Mucosa of rectum (tissue), 2 donors: Measurements from ENCODE around the gene EMC9.

Experiments used
- H3K27ac ChIP-seq, 2 donors: one replicate each; pipeline ENCODE4 v1.7.0; 2013; ENCODE audit warnings: inconsistent platforms in 2 of 2, low read depth in 2 of 2, low read length in 2 of 2
- H3K27me3 ChIP-seq, 2 donors: one replicate each; pipeline ENCODE4 v1.7.0; 2013; ENCODE audit warnings: low read length in 2 of 2; ENCODE audit not compliant: control insufficient read depth in 2 of 2, insufficient read depth in 2 of 2
- H3K36me3 ChIP-seq, 2 donors: one replicate each; pipeline ENCODE4 v1.7.0; 2013; ENCODE audit warnings: low read length in 2 of 2; ENCODE audit not compliant: control insufficient read depth in 2 of 2, insufficient read depth in 2 of 2
- H3K4me1 ChIP-seq, 2 donors: one replicate each; pipeline ENCODE4 v1.7.0; 2013; ENCODE audit warnings: low read length in 2 of 2, mild to moderate bottlenecking in 1 of 2; ENCODE audit not compliant: control insufficient read depth in 2 of 2, insufficient read depth in 2 of 2
- H3K4me3 ChIP-seq, 2 donors: one replicate each; pipeline ENCODE4 v1.7.0; 2013; ENCODE audit warnings: low read length in 2 of 2
- H3K9ac ChIP-seq, 2 donors: one replicate each; pipeline ENCODE4 v1.7.0; 2013; ENCODE audit warnings: low read length in 2 of 2, low read depth in 1 of 2, mild to moderate bottlenecking in 1 of 2
- H3K9me3 ChIP-seq, 2 donors: one replicate each; pipeline ENCODE4 v1.7.0; 2013; ENCODE audit warnings: low read length in 2 of 2; ENCODE audit not compliant: control insufficient read depth in 2 of 2
- donor health status: healthy.
- donor health status: Normal muscosa, but diverticular disease.

Gene EMC9

DNA sequence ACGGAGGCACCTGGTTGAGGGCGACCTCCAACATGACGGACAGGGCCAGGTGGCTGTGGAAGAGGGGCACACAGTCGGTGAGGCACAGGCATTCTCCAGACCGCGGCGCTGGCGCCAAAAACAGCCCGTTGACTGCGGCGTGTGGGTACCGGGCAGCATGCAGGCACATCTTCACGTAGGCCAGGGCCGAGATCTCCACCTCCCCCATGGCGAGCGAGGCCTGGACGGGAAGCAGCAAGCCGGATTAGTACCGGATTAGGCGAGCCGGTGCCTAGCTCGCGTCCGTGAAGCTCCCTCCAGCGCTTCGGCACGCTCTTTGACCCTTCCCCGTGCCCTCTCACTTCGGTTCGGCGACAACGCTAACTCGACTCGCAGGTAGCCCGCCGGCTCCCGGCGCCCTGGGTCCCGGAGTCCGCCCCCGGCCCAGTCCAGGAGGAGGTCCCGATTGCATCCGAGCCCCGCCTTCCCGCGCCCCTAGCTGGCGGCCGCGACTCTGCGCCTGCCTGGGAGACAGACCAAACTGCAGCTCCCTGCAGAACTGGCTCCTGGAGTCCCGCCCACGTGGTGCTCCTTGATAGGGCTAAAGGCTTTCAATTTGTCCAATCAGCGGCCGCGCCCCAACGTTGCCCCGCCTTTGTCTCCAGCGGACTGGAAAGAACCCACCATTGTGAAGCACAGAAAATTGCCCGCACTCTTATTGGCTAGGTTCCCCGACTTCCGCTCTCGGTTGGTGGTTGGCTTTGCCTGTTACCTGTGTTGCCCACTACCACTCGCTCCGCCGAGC, at the start of gene EMC9:
Gene EMC9, minus strand, starts transcription at position 495 of the 784 bp plus-strand sequence. Its CDS starts 287 bp downstream, at position 208.
- H3K36me3 ChIP-seq, result peaks cover 36 to 42% of the 10 kb centered on the region in 2 donors
- H3K27ac ChIP-seq, result peak within 1 kb of the TSS; percentile 95 to 96
- H3K9ac ChIP-seq, result peak within 1 kb of the TSS; percentile 81 to 96
- peak within 1 kb of the TSS; percentile 79 to 93 for H3K4me3 ChIP-seq
- H3K27me3 ChIP-seq, result no peaks in the 10 kb centered on the region
- H3K4me1 ChIP-seq, result peaks cover 40 to 42% of the 10 kb centered on the region in 2 donors
- H3K9me3 ChIP-seq, result no peaks in the 10 kb centered on the region

DNA sequence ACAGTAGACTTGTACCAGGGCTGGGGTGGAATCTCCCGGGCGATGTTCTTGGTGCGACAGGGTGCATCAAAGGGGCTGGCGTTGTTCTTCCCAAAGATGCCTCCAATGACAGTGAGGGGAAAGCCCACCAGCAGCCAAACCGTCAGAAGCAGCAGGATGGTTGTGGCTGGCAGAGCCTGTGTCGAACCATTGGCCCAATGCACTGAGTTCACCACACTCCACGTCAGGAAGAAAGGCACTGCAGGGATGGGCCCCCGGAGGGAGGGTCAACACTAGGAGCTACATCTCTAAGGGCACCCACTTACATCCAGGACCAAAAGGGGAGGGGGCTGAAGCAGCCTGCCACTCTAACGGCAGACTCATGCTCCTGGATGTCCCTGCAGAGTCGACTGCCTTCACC, 49.0 kb upstream of the EMC9 start:
- H3K4me3 ChIP-seq, result no peak overlapping the region
- H3K9ac ChIP-seq, result no peak overlapping the region
- H3K4me1 ChIP-seq, result peaks cover 19 to 20% of the 10 kb centered on the region in 2 donors
- peaks cover 25 to 37% of the 10 kb centered on the region in 2 donors for H3K36me3 ChIP-seq
- no peaks in the 10 kb centered on the region for H3K9me3 ChIP-seq
- H3K27me3 ChIP-seq, result no peaks in the 10 kb centered on the region
- no peak overlapping the region for H3K27ac ChIP-seq

GRCh38 chr14:24189460-24189859, 48.1 kb upstream of the EMC9 start:
- peaks cover 14% of the 10 kb centered on the region in 2 donors for H3K4me1 ChIP-seq
- no peak overlapping the region for H3K9ac ChIP-seq
- H3K27me3 ChIP-seq, result no peaks in the 10 kb centered on the region
- peaks cover 28 to 47% of the 10 kb centered on the region in 2 donors for H3K36me3 ChIP-seq
- no peaks in the 10 kb centered on the region for H3K9me3 ChIP-seq
- no peak overlapping the region for H3K4me3 ChIP-seq
- H3K27ac ChIP-seq, result no peak overlapping the region

GRCh38 chr14:24189059-24189375, 47.6 kb upstream of the EMC9 start:
- H3K27ac ChIP-seq, result no peak overlapping the region
- H3K36me3 ChIP-seq, result peaks cover 32 to 51% of the 10 kb centered on the region in 2 donors
- H3K9ac ChIP-seq, result no peak overlapping the region
- H3K4me1 ChIP-seq, result peaks cover 10% of the 10 kb centered on the region in 2 donors
- H3K27me3 ChIP-seq, result no peaks in the 10 kb centered on the region
- peak overlapping the region in 1 of 2 donors; percentile 76 for H3K4me3 ChIP-seq
- H3K9me3 ChIP-seq, result no peaks in the 10 kb centered on the region

DNA sequence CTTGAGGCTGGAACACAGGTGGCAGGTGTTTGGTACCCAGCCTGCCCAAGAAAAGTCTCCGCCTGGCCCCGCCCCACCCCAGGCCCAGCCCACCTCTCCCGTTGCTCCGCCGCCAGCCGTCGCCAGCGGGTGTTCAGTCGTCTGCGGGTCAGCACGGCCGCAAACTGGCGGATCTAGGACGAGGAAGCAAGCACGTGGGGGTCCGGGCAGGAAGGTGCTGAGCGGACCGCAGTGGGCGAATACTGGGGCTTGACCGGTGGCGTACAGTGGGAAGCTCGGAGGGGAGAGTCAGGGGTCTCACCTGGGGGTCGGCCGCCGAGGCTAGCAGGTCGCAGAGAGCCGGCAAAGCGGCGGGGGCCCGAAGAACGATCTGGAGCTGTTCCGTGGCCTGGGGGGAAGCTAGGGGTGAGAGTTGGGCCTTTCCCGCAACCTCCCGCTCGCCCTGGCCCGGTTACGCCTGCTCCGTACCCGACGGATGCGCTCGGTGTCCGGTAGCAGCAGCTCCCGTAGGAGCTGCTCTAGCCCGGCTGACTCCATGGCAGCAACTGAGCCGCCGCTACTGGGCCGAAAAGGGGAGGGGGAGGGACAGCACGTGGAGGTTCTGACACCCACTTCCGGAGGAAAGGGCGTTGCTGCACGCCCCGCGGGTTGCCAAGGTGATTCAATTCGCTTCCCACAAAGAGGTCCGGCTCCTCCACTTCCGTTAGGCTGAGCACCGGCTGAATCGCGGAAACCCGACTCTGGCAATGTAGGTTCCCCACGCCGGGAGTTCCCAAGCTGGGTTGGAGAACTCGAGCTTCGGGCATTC, 47.1 kb upstream of the EMC9 start, which contains the start of gene IPO4:
Gene IPO4, minus strand, starts transcription at position 566 of the 808 bp plus-strand sequence. Its CDS starts 29 bp downstream, at position 537.
- H3K9me3 ChIP-seq, result no peaks in the 10 kb centered on the region
- peaks cover 34 to 55% of the 10 kb centered on the region in 2 donors for H3K36me3 ChIP-seq
- peak within 1 kb of the TSS; percentile 76 to 80 for H3K4me3 ChIP-seq
- peak within 1 kb of the TSS; percentile 44 to 60 for H3K9ac ChIP-seq
- H3K4me1 ChIP-seq, result peaks cover 9% of the 10 kb centered on the region in 2 donors
- H3K27ac ChIP-seq, result peak within 1 kb of the TSS; percentile 68 to 77
- no peaks in the 10 kb centered on the region for H3K27me3 ChIP-seq

DNA sequence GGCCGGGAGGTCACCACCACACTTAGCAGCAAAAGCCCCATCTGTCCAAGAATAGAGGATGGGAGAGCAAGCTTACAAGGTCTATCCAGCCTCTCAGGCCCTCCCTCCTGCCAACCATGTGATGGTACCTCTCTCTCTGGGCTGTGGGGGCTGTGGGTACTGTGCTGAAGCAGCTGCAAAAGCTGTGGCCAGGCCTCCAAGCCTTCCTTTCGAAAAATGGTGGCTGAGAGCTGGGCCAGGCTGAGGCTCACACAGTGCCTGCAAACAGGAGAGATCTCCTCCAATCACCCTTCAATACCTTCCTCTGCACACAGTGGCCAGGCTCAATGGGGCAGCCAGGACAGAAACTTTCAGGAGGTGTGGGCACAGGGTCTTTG, 46.1 kb upstream of the EMC9 start:
- Histone ChIP-seq H3K36me3 (peaks cover 31 to 55% of the 10 kb centered on the region in 2 donors), H3K9ac (no peak overlapping the region), H3K9me3 (no peaks in the 10 kb centered on the region), H3K27ac (no peak overlapping the region), H3K27me3 (no peaks in the 10 kb centered on the region), H3K4me3 (peak overlapping the region in 1 of 2 donors; percentile 76), H3K4me1 (peaks cover 9% of the 10 kb centered on the region in 2 donors)

- no peaks in the 10 kb centered on the region for H3K27me3 ChIP-seq
- H3K4me3 ChIP-seq, result no peak overlapping the region
- no peak overlapping the region for H3K9ac ChIP-seq
- no peaks in the 10 kb centered on the region for H3K9me3 ChIP-seq
- peaks cover 9% of the 10 kb centered on the region in 2 donors for H3K4me1 ChIP-seq
- H3K27ac ChIP-seq, result no peak overlapping the region
- H3K36me3 ChIP-seq, result peaks cover 26 to 55% of the 10 kb centered on the region in 2 donors
Observed at GRCh38 chr14:24186831-24187538, 45.6 kb upstream of the EMC9 start.

- H3K4me3 ChIP-seq, result no peak overlapping the region
- H3K4me1 ChIP-seq, result peaks cover 9% of the 10 kb centered on the region in 2 donors
- H3K9me3 ChIP-seq, result no peaks in the 10 kb centered on the region
- no peaks in the 10 kb centered on the region for H3K27me3 ChIP-seq
- no peak overlapping the region for H3K27ac ChIP-seq
- H3K36me3 ChIP-seq, result peaks cover 33 to 57% of the 10 kb centered on the region in 2 donors
- no peak overlapping the region for H3K9ac ChIP-seq
Observed at GRCh38 chr14:24185741-24186140, 44.4 kb upstream of the EMC9 start.

GRCh38 chr14:24185026-24185425, 43.6 kb upstream of the EMC9 start:
- H3K4me3 ChIP-seq, result no peak overlapping the region
- H3K36me3 ChIP-seq, result peaks cover 38 to 65% of the 10 kb centered on the region in 2 donors
- no peaks in the 10 kb centered on the region for H3K9me3 ChIP-seq
- no peak overlapping the region for H3K9ac ChIP-seq
- H3K27me3 ChIP-seq, result no peaks in the 10 kb centered on the region
- no peak overlapping the region for H3K27ac ChIP-seq
- H3K4me1 ChIP-seq, result peaks cover 9% of the 10 kb centered on the region in 2 donors
